ENCODE results near the gene MTHFS.

The MTHFS gene

DNA sequence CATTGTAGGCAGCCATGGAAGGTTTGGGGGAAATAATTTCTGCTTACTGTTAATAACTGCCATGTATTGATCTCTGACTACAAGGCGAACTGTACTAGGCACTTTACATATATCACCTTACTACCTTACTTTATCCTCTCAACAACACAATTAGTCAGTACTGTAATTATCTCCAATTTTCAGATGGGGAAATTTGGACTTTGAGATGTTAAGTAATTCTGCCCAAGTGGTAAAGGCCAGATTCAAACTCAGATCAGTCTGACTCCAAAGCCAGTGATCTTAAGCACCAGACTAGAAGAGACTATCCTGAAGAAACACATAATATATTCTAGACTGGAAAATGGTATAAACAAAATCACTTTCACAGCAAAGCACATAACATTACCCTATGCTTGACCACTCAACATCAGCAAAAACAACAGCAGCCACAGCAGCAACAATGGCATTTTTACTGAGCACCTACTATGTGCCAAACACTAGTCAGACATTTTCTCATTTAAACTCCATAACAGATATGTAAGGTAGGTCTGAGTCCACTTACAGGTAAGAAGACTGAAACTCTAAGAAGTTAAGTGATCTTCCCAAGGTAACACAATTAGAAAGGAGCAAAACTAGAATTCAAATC, 13.1 kb downstream of the MTHFS start:
- no peak for DNase-seq (ENCODE audit: low read depth)
- H3K4me3 ChIP-seq (ENCODE audit: low read depth, low read length) = no peak overlapping the region
- TF ChIP-seq, protein P1, sequence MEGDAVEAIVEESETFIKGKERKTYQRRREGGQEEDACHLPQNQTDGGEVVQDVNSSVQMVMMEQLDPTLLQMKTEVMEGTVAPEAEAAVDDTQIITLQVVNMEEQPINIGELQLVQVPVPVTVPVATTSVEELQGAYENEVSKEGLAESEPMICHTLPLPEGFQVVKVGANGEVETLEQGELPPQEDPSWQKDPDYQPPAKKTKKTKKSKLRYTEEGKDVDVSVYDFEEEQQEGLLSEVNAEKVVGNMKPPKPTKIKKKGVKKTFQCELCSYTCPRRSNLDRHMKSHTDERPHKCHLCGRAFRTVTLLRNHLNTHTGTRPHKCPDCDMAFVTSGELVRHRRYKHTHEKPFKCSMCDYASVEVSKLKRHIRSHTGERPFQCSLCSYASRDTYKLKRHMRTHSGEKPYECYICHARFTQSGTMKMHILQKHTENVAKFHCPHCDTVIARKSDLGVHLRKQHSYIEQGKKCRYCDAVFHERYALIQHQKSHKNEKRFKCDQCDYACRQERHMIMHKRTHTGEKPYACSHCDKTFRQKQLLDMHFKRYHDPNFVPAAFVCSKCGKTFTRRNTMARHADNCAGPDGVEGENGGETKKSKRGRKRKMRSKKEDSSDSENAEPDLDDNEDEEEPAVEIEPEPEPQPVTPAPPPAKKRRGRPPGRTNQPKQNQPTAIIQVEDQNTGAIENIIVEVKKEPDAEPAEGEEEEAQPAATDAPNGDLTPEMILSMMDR (conservative IDR thresholded peaks at IDR 0.05; ENCODE audit: low read depth, low read length) = no peak

DNA sequence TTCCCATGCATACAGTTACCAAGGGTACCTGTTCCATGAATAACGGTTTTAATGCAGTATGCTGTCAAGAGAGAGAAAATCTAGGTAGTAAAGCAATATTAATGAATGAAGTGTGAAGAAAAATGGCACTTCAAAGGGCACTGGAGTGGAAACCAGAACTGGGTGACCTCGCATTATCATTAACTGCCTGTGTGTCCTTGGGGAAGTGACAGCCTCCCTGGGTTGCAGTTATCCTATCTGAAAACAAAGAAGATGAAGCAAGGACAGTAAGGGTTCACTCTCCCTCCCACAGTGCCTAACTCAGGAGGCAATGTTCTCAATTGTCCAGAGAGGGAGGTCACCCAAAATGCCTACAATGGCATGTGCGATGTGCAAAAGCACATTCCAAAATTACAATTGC, 15.1 kb downstream of the MTHFS start:
- H3K4me3 ChIP-seq (ENCODE audit: low read depth, low read length) = no peak overlapping the region

DNA sequence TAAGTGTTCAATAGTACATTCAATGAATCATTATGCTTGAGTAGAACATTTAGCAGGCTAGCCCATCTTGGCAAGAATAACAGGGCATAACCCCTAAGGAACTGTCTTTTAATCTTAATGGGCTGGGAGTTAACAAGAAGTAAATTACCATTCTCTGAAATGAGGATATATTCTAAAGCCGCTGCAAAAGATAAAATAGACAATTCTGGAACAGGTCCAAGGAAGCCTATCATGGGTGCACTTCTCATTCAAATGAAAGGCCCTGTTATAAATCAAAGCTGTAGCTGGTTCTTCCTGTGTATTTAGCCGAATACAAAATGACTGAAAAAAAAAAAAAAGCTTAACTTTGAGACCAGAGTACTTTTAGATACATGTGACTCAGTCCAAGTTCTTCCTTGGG, 15.6 kb downstream of the MTHFS start:
- TF ChIP-seq, protein P1 (conservative IDR thresholded peaks at IDR 0.05; ENCODE audit: low read depth, low read length) = no peak
- H3K4me3 ChIP-seq (ENCODE audit: low read depth, low read length) = no peak overlapping the region
- DNase-seq (ENCODE audit: low read depth) = no peak

More for the DNA sequence above, 15.1 kb downstream of the MTHFS start:
- TF ChIP-seq, protein P1 (conservative IDR thresholded peaks at IDR 0.05; ENCODE audit: low read depth, low read length) = no peak
- DNase-seq (ENCODE audit: low read depth) = no peak

DNA sequence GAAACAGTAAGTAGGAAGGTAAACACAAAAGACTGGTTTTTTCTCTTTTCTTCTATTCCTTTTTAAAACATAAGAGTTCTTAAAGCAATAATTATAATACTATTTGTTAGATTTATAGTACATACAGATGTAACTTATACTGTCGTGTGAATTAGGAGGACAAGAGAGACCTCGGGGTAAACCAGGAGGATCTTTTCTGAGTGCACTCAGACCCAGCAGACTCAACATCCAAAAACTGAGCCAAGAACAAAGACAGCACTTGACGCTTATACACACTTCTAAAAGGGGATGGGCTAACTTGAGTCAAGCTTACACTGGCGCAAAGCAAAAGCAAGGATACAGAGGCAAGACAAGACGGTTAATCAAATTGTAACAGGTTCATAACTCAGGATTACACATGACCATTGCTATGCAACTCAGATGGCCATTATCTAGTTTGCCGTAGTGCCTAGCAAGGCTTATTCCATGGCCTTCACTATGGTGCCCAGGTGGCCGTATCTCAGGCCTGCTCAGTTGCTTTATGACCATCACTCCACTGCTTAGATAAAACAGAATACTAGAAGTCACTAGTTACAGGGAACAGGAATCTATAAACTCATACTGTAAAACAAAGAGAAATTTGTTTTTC, 18.6 kb downstream of the MTHFS start:
- no peak overlapping the region for H3K4me3 ChIP-seq (ENCODE audit: low read depth, low read length)
- no peak for DNase-seq (ENCODE audit: low read depth)
- TF ChIP-seq, protein P1 (conservative IDR thresholded peaks at IDR 0.05; ENCODE audit: low read depth, low read length) = no peak

DNA sequence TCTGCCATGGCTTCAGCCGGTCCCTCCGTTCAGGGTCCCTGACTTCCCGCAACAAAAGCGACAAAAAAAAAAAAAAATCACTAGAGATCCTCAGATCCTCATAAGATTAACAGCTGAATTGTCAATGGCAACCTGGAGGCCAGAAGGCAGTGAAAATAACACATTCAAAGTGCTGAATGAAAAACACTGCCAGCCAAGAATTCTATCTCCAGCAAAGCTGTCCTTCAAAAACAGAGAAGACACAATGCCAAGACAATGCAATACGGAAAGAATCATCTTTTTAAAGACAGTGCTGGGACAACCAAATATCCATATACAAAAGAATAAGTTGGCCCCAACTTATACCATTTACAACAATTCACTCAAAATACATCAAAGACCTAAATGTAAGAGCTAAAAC, 21.6 kb downstream of the MTHFS start:
- H3K4me3 ChIP-seq (ENCODE audit: low read depth, low read length) = no peak overlapping the region
- no peak for DNase-seq (ENCODE audit: low read depth)
- TF ChIP-seq, protein P1 (conservative IDR thresholded peaks at IDR 0.05; ENCODE audit: low read depth, low read length) = no peak

DNA sequence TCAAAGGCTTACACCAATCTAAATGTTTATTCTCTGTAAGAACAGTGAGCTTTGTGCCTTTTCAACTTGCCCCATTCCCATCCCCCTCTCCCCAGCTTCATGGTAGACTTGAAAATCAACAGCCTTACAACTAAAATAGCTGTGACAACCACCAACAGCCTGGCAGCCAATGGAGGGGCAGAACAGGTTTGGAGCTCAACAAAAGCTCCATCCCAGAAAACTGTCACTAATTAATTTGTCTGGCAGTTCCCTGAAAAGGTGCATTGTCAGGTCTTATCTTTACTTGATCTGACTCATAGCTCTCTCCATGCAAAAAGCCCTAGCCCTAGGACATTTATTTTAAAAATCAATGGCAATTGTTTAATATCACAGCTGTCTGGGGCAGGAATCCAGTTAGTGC, 22.6 kb downstream of the MTHFS start:
- TF ChIP-seq, protein P1 (conservative IDR thresholded peaks at IDR 0.05; ENCODE audit: low read depth, low read length) = no peak
- H3K4me3 ChIP-seq (ENCODE audit: low read depth, low read length) = no peak overlapping the region
- no peak for DNase-seq (ENCODE audit: low read depth)

Measured in choroid plexus epithelial cell (primary cell).